Peyer's patch (tissue), 4 donors: ENCODE results near the gene CPA1.

Experiments used
- CTCF ChIP-seq, 6 experiments: fragments of 450-650 bp in 4 of 6; fragments of 200-600 bp in 2 of 6; sonication (generic) in 1 of 6; IDR thresholded peaks; one replicate each; pipeline ENCODE4 v1.5.1; 2017 to 2019; ENCODE audit warnings: antibody characterized with exemption in 6 of 6, mild to moderate bottlenecking in 3 of 6, moderate library complexity in 1 of 6
- POLR2A ChIP-seq, 2 donors: fragments of 450-650 bp; IDR thresholded peaks; one replicate each; pipeline ENCODE4 v1.5.1; 2017; ENCODE audit warnings: antibody characterized with exemption in 2 of 2, mild to moderate bottlenecking in 2 of 2, moderate library complexity in 2 of 2

- no peak for TF ChIP-seq CTCF (IDR thresholded peaks at IDR 0.05)
- TF ChIP-seq POLR2A (IDR thresholded peaks at IDR 0.05), result no peak
These were observed 18.3 kb downstream of the CPA1 start for GRCh38 chr7:130398526-130399090.
